ENCODE measurements around the gene PRSS23. TPM values are rescaled to one million over a fixed set of nuclear protein-coding genes. Genes with fewer than 3 reads are reported as not detected.

PRSS23 gene
- total RNA-seq, 4 donors from 2014 or later: 34.5 to 87.2 (median 68.8) TPM

DNA sequence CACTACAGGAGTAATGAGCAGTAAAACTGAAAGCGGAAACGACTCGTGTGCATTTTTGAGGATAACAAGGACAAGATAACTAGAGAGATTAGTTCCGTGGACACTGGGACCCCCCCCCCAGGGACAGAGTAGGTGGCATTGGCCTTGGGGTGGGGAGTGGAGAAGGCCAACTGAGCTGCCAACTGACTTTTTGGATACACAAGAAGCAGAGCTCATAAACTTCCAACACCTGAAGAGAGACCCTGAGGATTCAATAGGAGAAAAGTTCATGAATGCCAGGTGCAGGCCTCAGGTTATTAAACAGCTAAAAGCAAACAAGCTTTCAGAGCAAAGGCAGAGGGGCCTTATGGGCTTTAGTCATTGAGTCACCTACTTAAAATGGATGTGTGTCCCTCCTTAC lies 17.6 kb upstream of the PRSS23 start:
- Histone ChIP-seq H3K9me3 (no peaks in the 10 kb centered on the region), H3K27me3 (no peaks in the 10 kb centered on the region), H3K4me3 (no peak overlapping the region), H3K4me1 (no peaks in the 10 kb centered on the region), H3K27ac (no peak overlapping the region), H3K36me3 (no peaks in the 10 kb centered on the region)
- no peak for ATAC-seq
- 80 to 100% methylated on average over 1 to 3 of the region's 4 CpGs for WGBS, 2 donors (ENCODE audit: low coverage in 1 of 2)
- TF ChIP-seq EP300 (IDR thresholded peaks at IDR 0.05) (no peak), POLR2AphosphoS5 (IDR thresholded peaks at IDR 0.05) (no peak), POLR2A (IDR thresholded peaks at IDR 0.05) (no peak), CTCF (IDR thresholded peaks at IDR 0.05) (no peak)

GRCh38 chr11:86783661-86784060 lies 16.7 kb upstream of the PRSS23 start:
- Histone ChIP-seq H3K36me3 (no peaks in the 10 kb centered on the region), H3K9me3 (no peaks in the 10 kb centered on the region), H3K27ac (no peak overlapping the region), H3K4me3 (no peak overlapping the region), H3K4me1 (no peaks in the 10 kb centered on the region), H3K27me3 (no peaks in the 10 kb centered on the region)
- TF ChIP-seq POLR2A (IDR thresholded peaks at IDR 0.05) (no peak), CTCF (IDR thresholded peaks at IDR 0.05) (no peak), POLR2AphosphoS5 (IDR thresholded peaks at IDR 0.05) (no peak), EP300 (IDR thresholded peaks at IDR 0.05) (no peak)
- no peak for ATAC-seq
- whole genome bisulfite sequencing, 2 donors (ENCODE audit: low coverage in 1 of 2): 44 to 48% methylated on average over 2 of the region's 2 CpGs

DNA sequence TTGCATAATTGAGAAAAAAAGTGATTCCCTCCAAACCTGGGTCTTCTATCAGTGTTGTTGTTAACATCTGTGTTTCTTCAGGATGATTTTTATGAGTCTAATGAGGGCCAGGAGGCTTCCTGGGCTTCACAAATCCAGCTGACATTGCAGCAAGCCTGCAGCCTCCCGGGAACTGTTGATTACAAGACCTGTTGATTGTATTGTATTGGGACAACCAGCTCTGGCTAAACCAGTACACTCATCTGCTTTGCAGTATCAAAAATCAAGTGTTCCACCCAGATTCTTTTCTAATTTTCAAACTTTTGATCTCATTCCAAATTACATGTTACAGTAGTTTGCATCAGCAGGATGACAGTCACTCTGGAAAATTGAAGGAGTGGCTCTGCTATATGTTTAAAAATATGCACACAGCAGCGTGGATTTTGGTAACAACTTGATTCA lies 16.1 kb upstream of the PRSS23 start:
- H3K36me3 ChIP-seq: no peaks in the 10 kb centered on the region
- no peak for ATAC-seq
- no peaks in the 10 kb centered on the region for H3K27me3 ChIP-seq
- TF ChIP-seq EP300 (IDR thresholded peaks at IDR 0.05) (no peak), POLR2AphosphoS5 (IDR thresholded peaks at IDR 0.05) (no peak), CTCF (IDR thresholded peaks at IDR 0.05) (no peak), POLR2A (IDR thresholded peaks at IDR 0.05) (no peak)
- H3K4me1 ChIP-seq: no peaks in the 10 kb centered on the region
- H3K4me3 ChIP-seq: no peak overlapping the region
- H3K9me3 ChIP-seq: no peaks in the 10 kb centered on the region
- no peak overlapping the region for H3K27ac ChIP-seq
- WGBS, 2 donors (ENCODE audit: low coverage in 1 of 2): 55 to 56% methylated on average over 2 of the region's 2 CpGs

GRCh38 chr11:86785576-86785975 lies 14.8 kb upstream of the PRSS23 start:
- Histone ChIP-seq H3K9me3 (no peaks in the 10 kb centered on the region), H3K4me3 (no peak overlapping the region), H3K36me3 (no peaks in the 10 kb centered on the region), H3K27ac (no peak overlapping the region), H3K27me3 (no peaks in the 10 kb centered on the region), H3K4me1 (peaks cover 0 to under 1% (median 0%) of the 10 kb centered on the region in 3 donors)
- WGBS, 2 donors (ENCODE audit: low coverage in 1 of 2): 59 to 87% methylated on average over 3 of the region's 3 CpGs
- no peak for TF ChIP-seq POLR2A (IDR thresholded peaks at IDR 0.05)
- TF ChIP-seq CTCF (IDR thresholded peaks at IDR 0.05): no peak
- TF ChIP-seq EP300 (IDR thresholded peaks at IDR 0.05): no peak
- TF ChIP-seq POLR2AphosphoS5 (IDR thresholded peaks at IDR 0.05): no peak
- no peak for ATAC-seq

DNA sequence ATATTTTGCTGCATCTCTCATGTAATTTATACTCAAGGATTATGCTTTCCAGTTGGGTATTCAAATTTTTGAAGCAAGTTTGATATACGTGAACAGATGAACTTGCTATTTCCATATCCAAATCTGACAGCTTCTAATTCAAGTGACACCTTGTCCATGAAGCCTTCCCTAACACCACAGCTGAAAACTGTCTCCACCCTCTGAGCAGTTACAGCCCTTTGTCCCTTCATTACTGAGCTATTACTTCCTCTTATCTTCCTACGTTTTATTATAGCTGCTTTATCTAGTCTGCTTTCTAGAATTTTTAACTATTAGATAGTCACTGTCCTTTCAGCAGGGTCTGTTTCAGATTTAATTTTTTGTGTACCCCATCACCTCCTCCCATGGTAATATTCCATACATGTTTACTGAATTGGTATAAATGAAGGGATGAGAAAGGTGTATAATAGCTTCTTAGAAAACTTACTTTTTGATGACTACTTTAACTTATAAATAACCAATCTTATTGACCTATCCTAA lies 13.3 kb upstream of the PRSS23 start:
- no peaks in the 10 kb centered on the region for H3K27me3 ChIP-seq
- no peak overlapping the region for H3K27ac ChIP-seq
- no peaks in the 10 kb centered on the region for H3K9me3 ChIP-seq
- WGBS, 2 donors (ENCODE audit: low coverage in 1 of 2): 68 to 75% methylated on average over 1 to 2 of the region's 2 CpGs
- TF ChIP-seq EP300 (IDR thresholded peaks at IDR 0.05) (no peak), POLR2AphosphoS5 (IDR thresholded peaks at IDR 0.05) (no peak), CTCF (IDR thresholded peaks at IDR 0.05) (no peak), POLR2A (IDR thresholded peaks at IDR 0.05) (no peak)
- H3K36me3 ChIP-seq: no peaks in the 10 kb centered on the region
- no peak overlapping the region for H3K4me3 ChIP-seq
- ATAC-seq: no peak
- H3K4me1 ChIP-seq: peaks cover 0 to 11% (median 0%) of the 10 kb centered on the region in 3 donors
